Esophagus muscularis mucosa (tissue), 3 donors: Measurements from ENCODE around the gene TSFM.

Source experiments
- POLR2A ChIP-seq: fragments of 450-650 bp; IDR thresholded peaks from one replicate; pipeline ENCODE4 v1.6.1; 2017; ENCODE audit warnings: antibody characterized with exemption, moderate library complexity, mild to moderate bottlenecking, low read depth
- POLR2AphosphoS5 ChIP-seq, 2 donors: sonication (generic); formaldehyde crosslinking; IDR thresholded peaks; one replicate each; pipeline ENCODE4 v1.6.1; 2017; ENCODE audit warnings: antibody characterized with exemption in 2 of 2
- TF ChIP-seq, protein P1 (sequence below), 3 experiments: fragments of 200-600 bp in 2 of 3; fragments of 450-650 bp in 1 of 3; sonication (generic) in 2 of 3; IDR thresholded peaks; one replicate each; pipeline ENCODE4 v1.5.1; 2017 to 2019; ENCODE audit warnings: antibody characterized with exemption in 3 of 3, mild to moderate bottlenecking in 2 of 3, moderate library complexity in 1 of 3

- TF ChIP-seq, protein P1, sequence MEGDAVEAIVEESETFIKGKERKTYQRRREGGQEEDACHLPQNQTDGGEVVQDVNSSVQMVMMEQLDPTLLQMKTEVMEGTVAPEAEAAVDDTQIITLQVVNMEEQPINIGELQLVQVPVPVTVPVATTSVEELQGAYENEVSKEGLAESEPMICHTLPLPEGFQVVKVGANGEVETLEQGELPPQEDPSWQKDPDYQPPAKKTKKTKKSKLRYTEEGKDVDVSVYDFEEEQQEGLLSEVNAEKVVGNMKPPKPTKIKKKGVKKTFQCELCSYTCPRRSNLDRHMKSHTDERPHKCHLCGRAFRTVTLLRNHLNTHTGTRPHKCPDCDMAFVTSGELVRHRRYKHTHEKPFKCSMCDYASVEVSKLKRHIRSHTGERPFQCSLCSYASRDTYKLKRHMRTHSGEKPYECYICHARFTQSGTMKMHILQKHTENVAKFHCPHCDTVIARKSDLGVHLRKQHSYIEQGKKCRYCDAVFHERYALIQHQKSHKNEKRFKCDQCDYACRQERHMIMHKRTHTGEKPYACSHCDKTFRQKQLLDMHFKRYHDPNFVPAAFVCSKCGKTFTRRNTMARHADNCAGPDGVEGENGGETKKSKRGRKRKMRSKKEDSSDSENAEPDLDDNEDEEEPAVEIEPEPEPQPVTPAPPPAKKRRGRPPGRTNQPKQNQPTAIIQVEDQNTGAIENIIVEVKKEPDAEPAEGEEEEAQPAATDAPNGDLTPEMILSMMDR (IDR thresholded peaks at IDR 0.05) = no peak
- TF ChIP-seq POLR2A = no peak
- TF ChIP-seq POLR2AphosphoS5 (IDR thresholded peaks at IDR 0.05) = no peak
Measured at GRCh38 chr12:57734591-57734990, 48.0 kb upstream of the TSFM start.
